CD14-positive monocyte (primary cell): Measurements from ENCODE around the gene TKT. TPM values are rescaled to one million over a fixed set of nuclear protein-coding genes. Genes with fewer than 3 reads are reported as not detected.

Experiments used
- DNase-seq, 3 donors: peaks; one replicate each; pipeline ENCODE4 v3.0.0-alpha.2; 2011 to 2022
- H2AFZ ChIP-seq: 2 replicates; pipeline ENCODE4 v1.6.0; 2012; ENCODE audit warnings: mild to moderate bottlenecking, low read depth, low read length, inconsistent platforms; ENCODE audit not compliant: insufficient read depth, poor library complexity, severe bottlenecking
- H3K27ac ChIP-seq, 2 donors: 1 replicate in 1 of 2; 2 replicates in 1 of 2; pipeline ENCODE4 v1.5.1; 2012 to 2013; ENCODE audit warnings: low read length in 2 of 2, control low read depth in 1 of 2, inconsistent platforms in 1 of 2, low read depth in 1 of 2, mild to moderate bottlenecking in 1 of 2
- H3K27me3 ChIP-seq, 2 donors: one replicate each; pipeline versions ENCODE4 v1.6.0 to v1.6.1; 2011 to 2013; ENCODE audit warnings: low read length in 2 of 2; ENCODE audit not compliant: control insufficient read depth in 2 of 2, insufficient read depth in 2 of 2
- H3K36me3 ChIP-seq, 2 donors: replicated peaks in 1 of 2; 1 replicate in 1 of 2; 2 replicates in 1 of 2; pipeline versions ENCODE4 v1.5.1 to v1.6.1; 2012 to 2013; ENCODE audit warnings: low read length in 2 of 2, control low read depth in 1 of 2, inconsistent platforms in 1 of 2, mild to moderate bottlenecking in 1 of 2; ENCODE audit not compliant: insufficient read depth in 2 of 2, control insufficient read depth in 1 of 2
- H3K4me1 ChIP-seq, 2 donors: 1 replicate in 1 of 2; 2 replicates in 1 of 2; pipeline versions ENCODE4 v1.5.1 to v1.6.1; 2012 to 2013; ENCODE audit warnings: low read length in 2 of 2, control low read depth in 1 of 2, inconsistent platforms in 1 of 2, mild to moderate bottlenecking in 1 of 2, moderate library complexity in 1 of 2; ENCODE audit not compliant: insufficient read depth in 2 of 2, control insufficient read depth in 1 of 2
- H3K4me2 ChIP-seq: replicated peaks from 2 replicates; pipeline ENCODE3; 2012; ENCODE audit warnings: low read length, moderate library complexity, mild to moderate bottlenecking; ENCODE audit not compliant: poor library complexity, severe bottlenecking; ENCODE audit errors: extremely low read depth
- H3K4me3 ChIP-seq, 3 experiments: fragments of 200-600 bp in 1 of 3; sonication (generic) in 1 of 3; replicated peaks in 1 of 3; 1 replicate in 2 of 3; 2 replicates in 1 of 3; pipeline ENCODE4 v1.5.1; 2011 to 2013; ENCODE audit warnings: low read length in 3 of 3, mild to moderate bottlenecking in 3 of 3, control low read depth in 2 of 3, low read depth in 2 of 3, inconsistent platforms in 1 of 3, moderate library complexity in 1 of 3
- H3K79me2 ChIP-seq: 2 replicates; pipeline ENCODE4 v1.6.0; 2012; ENCODE audit warnings: mild to moderate bottlenecking, control low read depth, inconsistent platforms, low read length, moderate library complexity; ENCODE audit not compliant: insufficient read depth
- H3K9ac ChIP-seq: 2 replicates; pipeline ENCODE4 v1.6.0; 2017; ENCODE audit warnings: low read length, mild to moderate bottlenecking; ENCODE audit not compliant: insufficient read depth, poor library complexity, severe bottlenecking
- H3K9me3 ChIP-seq, 2 donors: replicated peaks in 1 of 2; 1 replicate in 1 of 2; 2 replicates in 1 of 2; pipeline versions ENCODE4 v1.5.1 to v1.6.1; 2012 to 2013; ENCODE audit warnings: low read length in 2 of 2, control low read depth in 1 of 2; ENCODE audit not compliant: control insufficient read depth in 1 of 2, insufficient read depth in 1 of 2
- H4K20me1 ChIP-seq: 2 replicates; pipeline ENCODE4 v1.6.0; 2012; ENCODE audit warnings: mild to moderate bottlenecking, low read length, control low read depth, moderate library complexity; ENCODE audit not compliant: insufficient read depth
- H3K27ac Mint-ChIP-seq, 7 donors: one replicate each; pipeline ENCODE4 v1.8.0; 2020; ENCODE audit warnings: mild to moderate bottlenecking in 7 of 7, mixed read lengths in 7 of 7, moderate library complexity in 6 of 7, inconsistent platforms in 2 of 7
- H3K27me3 Mint-ChIP-seq, 3 donors: one replicate each; pipeline ENCODE4 v1.8.0; 2021 to 2022; ENCODE audit warnings: low read depth in 3 of 3, mild to moderate bottlenecking in 3 of 3, mixed read lengths in 3 of 3, moderate library complexity in 3 of 3, inconsistent platforms in 1 of 3
- H3K36me3 Mint-ChIP-seq, 2 donors: one replicate each; pipeline ENCODE4 v1.8.0; 2020; ENCODE audit warnings: mixed read lengths in 2 of 2, inconsistent platforms in 1 of 2, mild to moderate bottlenecking in 1 of 2
- H3K4me1 Mint-ChIP-seq: one replicate; pipeline ENCODE4 v1.8.0; 2020; ENCODE audit warnings: mild to moderate bottlenecking, mixed read lengths
- H3K4me3 Mint-ChIP-seq, 2 donors: one replicate each; pipeline ENCODE4 v1.8.0; 2020; ENCODE audit warnings: mild to moderate bottlenecking in 2 of 2, mixed read lengths in 2 of 2, moderate library complexity in 1 of 2
- H3K9me3 Mint-ChIP-seq, 7 donors: one replicate each; pipeline ENCODE4 v1.8.0; 2020 to 2022; ENCODE audit warnings: mixed read lengths in 7 of 7, mild to moderate bottlenecking in 6 of 7, moderate library complexity in 6 of 7, inconsistent platforms in 2 of 7
- CTCF ChIP-seq: fragments of 200-600 bp; IDR thresholded peaks from one replicate; pipeline ENCODE4 v1.8.0; 2022; ENCODE audit warnings: antibody characterized with exemption, mild to moderate bottlenecking
- WGBS: methylation state at CpG from one replicate; pipeline ENCODE4 v1.1.5; 2013; ENCODE audit warnings: missing lambda C conversion rate; ENCODE audit not compliant: insufficient coverage; 5-methylcytosine and 5-hydroxymethylcytosine counted together
- intact Hi-C, 2 donors: fragments of 100-400 bp; cut with micrococcal nuclease; formaldehyde crosslinking; loops; one replicate each; pipeline versions ENCODE4 v1.15.0 to v1.15.1; 2023
- polyA plus RNA-seq, 3 donors: library from polyadenylated mRNA; depleted of rRNA in 1 of 3; unstranded in 2 of 3; stranded (reverse) in 1 of 3; fragments of 300-500 nt in 2 of 3; fragments of >200 nt in 1 of 3; fragmentation: Illumina TruSeq in 2 of 3; gene quantifications; 1 replicate in 2 of 3; 2 replicates in 1 of 3; pipeline ENCODE4 v1.2.3, GENCODE V29; 2012 to 2021

Gene TKT
- polyA plus RNA-seq, 3 donors = 496 to 582 (median 562) TPM

GRCh38 chr3:53295410-53295809 lies 39.6 kb upstream of the TKT start:
- Histone ChIP-seq H3K9me3 (no peaks in the 10 kb centered on the region), H3K4me3 (no peak overlapping the region), H3K9ac (no peak overlapping the region), H3K36me3 (peaks cover 37 to 85% of the 10 kb centered on the region in 2 donors), H3K4me1 (no peaks in the 10 kb centered on the region), H3K4me2 (no peak overlapping the region), H3K79me2 (no peaks in the 10 kb centered on the region), H3K27me3 (no peaks in the 10 kb centered on the region), H4K20me1 (peaks cover 6% of the 10 kb centered on the region), H3K27ac (no peak overlapping the region), H2AFZ (no peak overlapping the region)
- Mint-ChIP-seq H3K4me1 (peaks cover 2% of the 10 kb centered on the region), H3K4me3 (no peak overlapping the region), H3K36me3 (peaks cover 60 to 61% of the 10 kb centered on the region in 2 donors), H3K27ac (no peak overlapping the region), H3K9me3 (no peaks in the 10 kb centered on the region), H3K27me3 (no peaks in the 10 kb centered on the region)
- no CpG with 5 or more reads among the region's 1 CpG for WGBS
- TF ChIP-seq CTCF = no peak
- intact Hi-C loops = loop anchor here in 1 of 2 donors (10.0 kb wide), 1 partner anchor 409 kb away; no protein-coding TSS in a partner anchor
- DNase-seq = no peak

GRCh38 chr3:53293867-53294266 lies 38.0 kb upstream of the TKT start:
- Histone ChIP-seq H2AFZ (no peak overlapping the region), H3K9me3 (no peaks in the 10 kb centered on the region), H3K9ac (no peak overlapping the region), H3K4me3 (no peak overlapping the region), H3K27me3 (no peaks in the 10 kb centered on the region), H3K36me3 (peaks cover 41 to 94% of the 10 kb centered on the region in 2 donors), H4K20me1 (no peaks in the 10 kb centered on the region), H3K4me1 (no peaks in the 10 kb centered on the region), H3K27ac (peak overlapping the region in 1 of 2 donors; percentile 34), H3K4me2 (no peak overlapping the region), H3K79me2 (no peaks in the 10 kb centered on the region)
- Mint-ChIP-seq H3K4me1 (no peaks in the 10 kb centered on the region), H3K27me3 (no peaks in the 10 kb centered on the region), H3K4me3 (peak overlapping the region in 1 of 2 donors; percentile 13), H3K27ac (peak overlapping the region in 2 of 7 donors; percentile 13 to 54), H3K9me3 (peaks cover 0 to 1% (median 0%) of the 10 kb centered on the region in 7 donors), H3K36me3 (peaks cover 59 to 65% of the 10 kb centered on the region in 2 donors)
- intact Hi-C loops = loop anchor here in 1 of 2 donors (10.0 kb wide), 1 partner anchor 411 kb away; no protein-coding TSS in a partner anchor
- no peak for TF ChIP-seq CTCF
- 94% methylated on average over 6 of the region's 8 CpGs for WGBS
- no peak for DNase-seq
